ENCODE data around the gene C14orf132.

Gene C14orf132

DNA sequence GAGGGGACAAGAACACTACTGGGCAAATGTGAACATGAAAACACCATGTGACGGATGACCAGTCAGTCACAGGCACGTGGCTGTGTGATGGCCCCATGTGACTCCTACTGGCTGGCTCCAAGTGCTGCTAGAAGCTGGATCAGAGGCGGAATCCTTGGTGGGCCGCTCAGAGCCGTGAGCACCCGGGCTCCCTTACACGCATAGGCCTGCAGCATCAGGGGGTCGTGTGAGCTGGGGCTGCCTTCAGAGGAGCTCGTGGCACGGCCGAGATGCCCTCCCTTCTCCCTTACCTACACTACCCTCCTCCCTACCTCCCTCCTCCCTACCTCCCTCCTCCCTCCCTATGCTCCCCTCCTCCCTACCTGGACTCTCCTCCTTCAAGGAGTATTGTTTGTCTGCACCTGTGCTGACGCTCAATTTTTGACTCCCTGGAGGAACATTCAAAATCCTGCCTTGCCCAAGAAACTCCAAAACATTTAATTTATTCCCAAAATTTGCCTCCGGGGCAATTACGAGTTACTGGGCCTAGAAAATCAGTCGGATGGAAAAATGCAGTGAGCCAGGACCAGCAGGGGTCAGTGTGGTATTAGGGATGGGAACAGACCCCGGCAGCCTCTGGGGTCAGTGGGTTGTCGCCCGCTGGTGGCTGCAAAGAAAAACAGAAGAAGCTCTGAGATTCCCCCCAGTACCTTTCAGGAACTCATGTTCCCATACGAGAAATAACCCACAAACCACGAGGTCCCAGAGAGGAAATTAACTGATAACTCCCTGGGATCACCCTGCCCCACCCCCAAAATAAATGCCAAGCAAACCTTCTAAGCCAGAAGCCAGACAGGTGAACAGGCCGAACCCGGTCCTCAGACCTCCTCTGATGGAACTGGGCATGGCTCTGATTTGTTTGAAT, 61.3 kb downstream of the C14orf132 start:
- DNase-seq = peak in 4 of 5 experiments; percentile 20 to 56 (median 36)

DNA sequence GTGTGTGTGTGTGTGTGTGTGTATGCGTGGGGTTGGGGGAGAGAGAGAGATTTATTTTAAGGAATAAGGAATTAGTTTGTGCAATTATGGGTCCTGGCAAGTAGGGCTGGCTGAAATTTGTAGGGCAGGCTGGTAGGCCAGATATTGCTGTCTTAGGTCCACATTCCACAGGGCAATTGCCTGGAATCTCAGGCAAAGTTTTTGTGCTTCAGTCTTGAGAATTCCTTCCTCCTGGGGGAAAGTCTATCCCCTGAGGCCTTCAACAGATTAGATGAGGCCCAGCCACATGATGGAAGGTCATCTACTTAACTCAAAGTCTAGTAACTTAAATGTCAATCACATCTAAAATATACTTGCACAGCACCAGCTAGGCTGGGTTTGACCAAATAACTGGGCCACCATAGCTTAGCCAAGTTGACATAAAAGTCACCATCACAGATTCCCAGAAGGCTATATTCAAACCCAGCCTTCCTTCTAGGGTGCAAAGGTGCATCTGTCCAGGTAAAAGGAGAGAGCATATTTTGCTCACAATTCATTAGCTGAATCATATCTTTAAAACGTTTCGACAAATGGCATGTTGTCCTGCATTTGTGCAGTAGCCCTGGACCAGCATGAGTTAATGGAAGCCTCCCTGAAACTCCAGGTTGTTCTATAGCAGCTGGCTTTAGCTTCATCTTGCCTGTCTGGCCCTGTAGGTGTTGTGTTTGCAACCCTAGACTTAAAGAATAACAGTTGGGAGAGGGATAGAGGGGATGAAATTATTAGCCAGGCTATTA, 63.1 kb downstream of the C14orf132 start:
- no peak for DNase-seq

DNA sequence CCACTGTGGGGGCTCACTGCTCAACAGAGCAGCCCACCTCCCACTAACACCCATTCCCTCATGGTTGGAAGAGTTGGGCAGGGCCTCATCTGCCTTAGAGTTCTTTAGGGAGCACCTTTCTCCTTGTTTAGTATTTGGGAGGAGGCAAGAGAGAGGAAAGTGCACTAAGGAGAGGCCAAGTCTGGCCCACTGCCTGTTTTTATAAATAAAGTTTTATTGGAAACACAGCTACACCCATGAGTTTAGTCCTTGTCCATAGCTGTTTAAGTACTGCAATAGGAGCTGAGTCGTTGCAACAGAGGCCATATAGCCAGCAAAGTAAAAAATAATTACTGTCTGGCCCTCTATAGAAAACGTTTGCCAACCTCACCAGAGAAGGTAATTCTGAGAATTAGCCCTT, 63.9 kb downstream of the C14orf132 start:
- DNase-seq = no peak

DNA sequence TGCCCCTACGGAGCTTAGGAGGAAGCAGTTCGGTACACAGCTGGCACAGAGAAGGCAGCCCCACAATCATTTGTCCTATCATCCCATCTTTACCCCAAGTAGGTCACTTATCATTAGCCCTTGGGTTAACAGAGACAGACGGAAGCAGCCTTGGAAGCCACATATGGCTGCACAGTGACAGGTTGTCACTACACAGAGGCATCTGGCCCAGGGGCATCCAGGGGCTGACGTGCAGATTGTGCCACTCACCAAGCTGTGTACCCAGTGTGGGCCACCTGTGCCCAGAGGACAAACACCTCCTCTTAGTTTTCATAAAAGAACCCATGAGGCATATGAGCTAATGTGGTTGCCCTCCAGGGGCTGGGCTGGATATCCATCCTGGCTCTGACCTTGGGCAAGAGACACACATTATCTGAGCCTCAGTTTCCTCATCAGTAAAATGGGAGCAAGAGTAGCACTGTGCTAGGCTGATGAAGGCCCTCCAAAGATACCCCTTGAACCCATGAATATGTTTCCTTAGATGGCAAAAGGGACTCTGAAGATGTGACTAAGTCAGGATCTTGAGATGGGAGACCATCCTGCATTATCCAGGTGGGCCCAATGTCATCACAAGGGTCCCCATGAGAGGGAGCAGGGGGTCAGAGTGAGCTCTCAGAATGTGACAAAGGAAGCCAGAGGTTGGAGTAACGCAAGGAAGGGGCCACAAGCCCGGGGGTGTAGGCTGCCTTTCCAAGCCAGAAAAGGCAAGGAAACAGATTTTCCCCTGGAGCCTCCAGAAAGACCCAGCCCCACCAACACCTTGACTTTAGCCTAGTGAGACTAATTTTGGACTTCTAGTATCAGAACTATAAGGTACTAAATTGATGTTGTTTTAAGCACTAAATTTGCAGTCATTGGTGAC, 64.6 kb downstream of the C14orf132 start:
- DNase-seq = no peak

DNA sequence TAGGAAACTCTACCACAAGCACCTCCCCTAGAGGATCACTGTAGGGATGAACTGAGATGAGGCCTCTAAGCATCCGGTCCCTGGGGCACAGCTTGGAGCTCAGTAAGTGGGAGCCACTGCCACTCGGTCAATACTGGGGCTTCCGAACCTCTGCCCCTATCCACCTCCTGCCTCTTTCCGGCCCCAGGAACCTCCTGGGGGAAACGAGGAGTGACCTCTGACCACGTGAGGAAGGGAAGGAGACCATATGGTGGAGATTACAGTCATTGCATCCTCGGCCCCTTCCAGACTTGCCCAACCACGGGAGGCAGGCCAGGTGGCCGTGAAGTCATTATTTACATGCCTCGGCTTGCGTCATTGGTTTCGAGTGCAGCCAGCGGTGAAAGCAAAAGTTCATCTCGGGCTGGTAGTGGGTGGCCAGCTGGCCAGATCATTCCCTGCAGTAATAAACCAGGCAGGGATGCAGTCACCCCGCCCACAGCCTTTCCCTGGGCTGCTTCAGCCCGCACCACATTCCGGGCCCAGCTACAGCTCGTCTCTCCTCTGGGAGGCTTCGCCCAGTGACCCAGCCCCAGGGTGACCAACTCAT, 65.4 kb downstream of the C14orf132 start:
- no peak for DNase-seq

DNA sequence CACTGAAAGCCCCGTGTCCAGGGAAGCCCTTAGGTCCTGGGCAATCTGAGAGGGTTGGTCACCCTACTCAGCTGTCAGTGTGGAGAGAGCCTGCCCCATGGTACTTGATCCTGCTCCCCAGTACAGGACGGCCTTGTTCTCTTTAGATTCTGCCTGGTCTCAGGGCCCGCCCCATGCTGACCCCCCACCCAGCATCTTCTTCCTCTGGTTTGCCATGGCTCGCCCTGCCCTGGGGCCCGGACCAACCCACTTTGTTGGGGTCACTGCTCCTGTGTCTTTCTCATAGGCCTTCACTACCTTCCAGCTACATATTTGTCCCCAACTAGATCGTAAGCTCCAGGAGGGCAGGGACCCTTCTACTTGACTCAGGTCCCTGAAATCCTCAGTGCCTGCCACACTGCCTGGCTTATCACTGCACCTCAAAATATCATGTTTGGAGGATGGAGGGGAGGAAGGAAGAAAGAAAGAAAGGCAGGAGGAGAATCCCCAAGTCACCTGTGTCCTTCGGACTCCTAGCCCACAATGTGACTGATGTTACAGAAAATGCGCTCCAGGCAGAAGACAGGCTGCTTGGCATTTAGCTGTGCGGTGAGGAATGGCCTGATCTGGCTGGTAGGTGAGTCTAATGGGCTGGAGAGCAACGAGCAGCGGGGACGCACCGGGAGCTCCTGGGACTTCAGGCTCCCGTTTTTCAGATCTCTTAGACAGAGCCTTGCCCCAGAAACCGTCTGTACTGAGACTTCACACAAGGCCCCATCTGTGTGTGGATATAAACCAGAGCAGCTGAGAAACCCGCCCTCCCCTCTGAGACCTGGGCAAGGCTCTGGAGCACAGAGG, 66.1 kb downstream of the C14orf132 start:
- no peak for DNase-seq

DNA sequence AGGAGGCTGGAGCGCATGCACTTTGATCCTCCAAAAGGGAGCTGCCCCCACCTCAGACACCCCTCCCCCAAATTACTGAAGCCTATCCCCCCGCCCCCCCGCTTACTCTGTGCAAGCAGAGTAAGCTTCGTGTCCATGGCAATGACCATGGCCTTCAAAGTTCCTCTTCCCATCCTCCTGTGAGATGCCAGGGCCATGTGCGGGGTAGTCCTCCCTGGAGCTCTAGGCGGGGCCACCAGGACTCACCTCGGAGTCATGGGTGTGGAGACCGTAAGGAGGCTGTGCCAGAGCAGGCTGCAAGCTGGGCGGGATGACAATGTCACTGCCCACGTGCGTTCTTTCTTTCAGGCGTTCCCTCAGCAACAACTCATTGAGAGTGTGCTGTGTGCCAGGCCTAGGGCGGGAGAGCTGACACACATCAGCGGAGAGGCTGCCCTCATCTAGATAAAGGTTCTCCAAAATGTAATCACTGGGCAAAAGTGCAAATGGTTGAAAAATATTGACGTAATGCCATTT, 66.8 kb downstream of the C14orf132 start:
- DNase-seq = no peak

DNA sequence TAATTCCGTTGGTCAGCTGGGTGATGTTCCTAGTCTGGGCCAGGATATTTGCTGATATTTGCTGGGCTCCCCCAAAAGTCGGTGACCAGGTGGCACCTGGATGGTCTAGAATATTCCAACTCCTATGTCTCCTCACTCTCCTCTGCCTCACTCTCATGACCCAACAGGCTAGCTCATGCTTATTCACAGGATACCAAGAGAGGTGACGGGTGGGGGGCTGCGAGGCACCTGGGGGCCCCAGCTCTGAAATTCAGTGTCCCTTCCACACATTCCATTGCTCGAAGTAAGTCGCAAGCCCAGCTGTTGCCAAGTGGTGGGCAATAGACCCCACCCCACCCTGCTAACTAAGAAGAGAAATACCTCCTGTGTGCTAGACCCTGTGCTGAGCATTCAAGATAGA, 67.7 kb downstream of the C14orf132 start:
- no peak for DNase-seq

DNA sequence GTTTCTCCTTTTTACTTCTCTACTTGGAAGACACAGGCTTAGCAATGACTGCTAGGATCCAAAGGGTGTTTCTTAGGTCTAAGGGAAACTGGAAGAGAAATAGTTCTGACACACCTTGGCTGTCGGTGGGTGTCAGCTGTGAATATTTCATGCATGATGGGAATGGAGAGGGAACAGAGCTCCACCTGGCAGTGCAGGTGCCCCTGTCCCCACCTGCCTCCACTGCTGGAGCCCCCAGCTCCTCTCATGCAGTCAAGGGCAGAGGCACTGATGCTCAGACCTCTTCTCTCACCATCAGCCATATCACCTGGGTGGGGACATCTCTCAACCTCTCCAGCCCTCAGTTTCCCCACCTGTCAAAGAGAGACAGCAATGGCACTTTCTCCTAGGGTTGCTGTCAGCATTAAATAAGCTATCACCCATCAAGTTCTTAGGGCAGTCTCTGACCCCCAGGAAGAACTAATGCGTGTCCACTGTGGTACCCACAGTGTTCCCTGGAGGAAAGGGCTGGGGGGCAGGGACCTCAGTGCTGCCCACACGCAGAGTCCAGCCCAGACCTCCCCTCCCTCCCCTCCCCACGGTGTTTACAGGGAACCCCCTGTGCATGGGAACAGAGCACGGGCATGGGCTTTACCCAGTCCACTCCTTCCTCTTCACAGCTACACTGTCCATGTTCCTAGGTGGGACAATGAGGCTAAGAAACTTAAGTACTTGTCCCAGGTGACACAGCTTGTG, 69.1 kb downstream of the C14orf132 start:
- DNase-seq = no peak

DNA sequence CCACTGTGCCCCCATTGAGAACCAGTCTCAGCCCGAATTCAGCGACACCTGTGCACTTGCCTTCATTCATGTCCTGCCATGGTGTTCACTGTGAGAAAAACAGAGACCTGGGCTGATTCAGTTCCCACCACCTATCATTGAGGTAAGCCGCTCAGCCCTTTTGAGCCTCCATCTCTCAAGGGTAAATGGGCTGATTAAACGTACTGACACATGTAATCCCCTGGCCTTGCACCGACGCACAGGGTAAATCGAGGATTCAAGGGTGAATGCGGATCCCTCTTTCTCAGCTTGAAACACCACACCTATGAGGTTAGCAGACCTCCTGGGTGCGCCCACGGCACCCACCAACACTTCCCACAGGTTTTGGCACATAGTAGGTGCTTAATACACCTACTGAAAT, 69.7 kb downstream of the C14orf132 start:
- no peak for DNase-seq

DNA sequence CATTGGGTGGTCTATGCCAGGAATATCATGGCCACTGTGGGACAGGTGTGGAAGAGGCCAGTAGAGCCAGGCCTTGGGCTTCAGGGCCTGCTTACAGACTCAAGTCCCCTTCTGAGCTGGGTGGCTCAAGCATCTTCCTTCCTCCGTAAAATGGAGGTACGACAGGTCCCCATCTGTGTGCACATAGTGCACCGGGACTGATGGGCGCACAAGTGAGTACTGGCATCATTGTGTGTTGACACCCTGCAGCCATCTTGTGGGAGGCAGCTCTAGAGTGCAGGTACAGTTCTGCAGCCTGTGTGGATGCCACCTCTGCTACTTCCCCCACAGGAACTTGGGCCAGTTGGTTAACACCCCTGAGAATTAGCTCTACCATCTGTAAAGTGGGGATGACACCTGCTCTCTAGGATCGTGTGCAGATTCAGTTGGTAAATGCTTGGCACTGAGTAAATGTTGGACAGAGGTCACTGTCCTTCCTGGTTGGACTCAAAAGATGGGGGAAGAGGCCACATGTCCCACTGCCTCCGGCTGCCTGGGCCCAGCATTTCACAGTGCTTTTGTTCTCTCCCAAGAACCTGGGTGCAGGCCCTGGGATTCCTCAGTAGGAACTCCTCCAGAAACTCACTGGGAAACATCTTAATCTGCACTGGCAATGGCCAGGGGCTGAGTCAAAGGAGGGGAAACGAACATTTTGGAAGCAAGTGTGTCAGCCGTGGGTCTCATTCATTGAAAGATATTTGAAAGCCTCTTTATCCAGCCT, 70.6 kb downstream of the C14orf132 start:
- DNase-seq = no peak

DNA sequence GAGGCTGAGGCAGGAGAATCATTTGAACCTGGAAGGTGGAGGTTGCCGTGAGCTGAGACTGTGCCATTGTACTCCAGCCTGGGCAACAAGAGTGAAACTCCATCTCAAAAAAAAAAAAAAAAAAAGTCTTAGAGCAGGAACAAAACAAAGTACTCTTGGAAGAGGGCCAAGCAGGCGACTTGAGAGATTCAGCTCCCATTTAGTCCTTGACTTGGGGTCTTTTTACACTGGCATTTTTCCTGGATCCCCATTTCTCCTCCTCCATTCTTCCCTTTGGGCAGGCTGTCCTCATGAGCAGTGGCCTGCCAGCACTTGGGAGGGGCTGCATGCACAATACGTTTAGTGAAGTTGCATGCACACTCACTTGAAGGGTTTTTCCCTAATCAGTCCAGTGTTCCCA, 72.9 kb downstream of the C14orf132 start:
- no peak for DNase-seq

DNA sequence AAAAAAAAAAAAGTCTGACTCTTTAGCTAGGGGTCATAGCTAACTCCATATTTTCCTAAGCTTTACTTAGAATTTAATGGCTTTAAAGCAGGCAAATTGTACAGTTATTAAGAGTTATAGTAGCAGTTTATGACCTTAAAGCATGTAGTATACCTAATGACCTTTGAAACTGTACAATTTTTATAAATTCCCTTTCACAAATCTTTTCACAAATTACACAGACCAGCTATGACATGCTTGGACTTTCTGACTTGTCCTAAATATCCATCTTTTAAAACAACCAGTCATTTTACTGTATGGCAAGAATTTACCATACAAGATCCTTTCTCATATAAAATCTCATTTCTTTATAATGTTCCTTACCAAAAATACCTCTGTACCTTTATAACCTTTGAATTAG, 74.8 kb downstream of the C14orf132 start:
- DNase-seq = no peak

DNA sequence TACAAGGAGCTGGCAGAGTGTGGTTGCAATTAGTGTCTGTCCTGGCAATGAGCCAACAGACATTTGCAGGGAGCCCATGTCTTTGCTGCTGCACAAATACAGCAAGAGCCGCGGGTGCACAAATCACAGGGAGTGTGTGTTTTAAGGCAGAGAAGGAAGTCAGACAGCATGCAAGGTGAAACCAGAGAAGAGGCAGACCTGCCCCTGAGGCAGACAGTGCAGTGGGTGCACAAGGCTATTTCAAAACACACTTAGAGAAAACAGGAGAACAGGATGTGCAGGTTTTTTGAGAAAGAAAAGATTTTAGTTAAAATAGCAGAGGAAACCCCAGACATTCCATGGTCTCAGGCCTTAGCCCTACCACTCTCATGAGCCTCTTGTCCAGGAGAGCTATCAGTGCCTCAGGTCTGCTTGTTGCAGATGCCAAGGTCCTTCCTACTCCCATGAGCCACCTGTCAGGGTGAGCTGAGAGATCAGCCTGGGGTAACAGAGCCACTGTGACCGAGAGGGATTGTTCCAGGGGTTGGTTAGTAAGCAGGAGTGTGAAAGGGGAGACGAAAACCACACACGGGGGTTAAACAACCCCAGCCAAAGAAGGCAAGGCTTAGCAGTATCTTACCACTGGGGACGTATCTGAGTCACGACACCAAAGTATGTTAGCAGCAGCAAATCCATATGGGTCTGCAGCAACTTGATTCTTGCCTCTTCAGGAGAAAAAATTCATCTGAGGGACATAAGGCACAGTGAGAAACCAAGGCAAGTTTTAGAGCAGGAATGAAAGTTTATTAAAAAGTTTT, 78.1 kb downstream of the C14orf132 start:
- DNase-seq = peak in 1 of 5 experiments; percentile 18

DNA sequence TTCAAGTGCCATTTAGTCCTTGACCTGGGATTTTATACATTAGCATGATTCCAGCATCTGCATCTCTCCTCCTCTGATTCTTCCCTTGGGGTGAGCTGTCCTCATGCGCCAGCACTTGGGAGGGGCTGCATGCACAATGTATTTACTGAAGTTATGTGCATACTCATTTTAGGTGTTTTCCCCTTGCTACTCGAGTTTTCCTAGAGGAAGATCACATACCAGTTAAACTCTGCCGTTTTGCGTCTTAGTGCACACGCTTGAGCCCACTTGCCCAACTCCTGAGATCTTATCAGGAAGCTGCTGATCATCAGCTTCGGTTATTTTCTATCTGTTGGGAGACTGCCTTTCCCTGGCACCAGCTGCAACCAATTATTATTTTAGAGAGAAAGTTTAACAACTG, 78.8 kb downstream of the C14orf132 start:
- no peak for DNase-seq

DNA sequence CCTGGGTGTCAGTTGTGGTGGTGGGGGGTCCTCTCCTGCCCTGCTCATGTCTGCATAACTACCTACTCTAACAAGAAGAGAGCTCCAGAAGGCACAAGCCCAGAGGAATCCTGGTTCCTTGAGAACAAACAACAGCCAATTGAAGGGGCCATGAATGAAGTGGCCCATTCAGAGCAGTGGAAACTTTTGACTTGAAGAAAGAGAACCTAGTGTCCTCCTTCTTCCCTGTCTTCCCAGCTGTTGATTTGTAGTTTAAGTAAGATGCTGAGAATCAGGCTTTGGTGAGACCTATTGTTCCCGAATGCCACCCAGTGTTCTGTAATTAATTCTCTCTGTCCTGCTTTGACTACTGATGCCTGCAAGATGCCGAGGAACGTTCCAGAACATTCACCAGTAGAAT, 79.2 kb downstream of the C14orf132 start:
- DNase-seq = no peak

DNA sequence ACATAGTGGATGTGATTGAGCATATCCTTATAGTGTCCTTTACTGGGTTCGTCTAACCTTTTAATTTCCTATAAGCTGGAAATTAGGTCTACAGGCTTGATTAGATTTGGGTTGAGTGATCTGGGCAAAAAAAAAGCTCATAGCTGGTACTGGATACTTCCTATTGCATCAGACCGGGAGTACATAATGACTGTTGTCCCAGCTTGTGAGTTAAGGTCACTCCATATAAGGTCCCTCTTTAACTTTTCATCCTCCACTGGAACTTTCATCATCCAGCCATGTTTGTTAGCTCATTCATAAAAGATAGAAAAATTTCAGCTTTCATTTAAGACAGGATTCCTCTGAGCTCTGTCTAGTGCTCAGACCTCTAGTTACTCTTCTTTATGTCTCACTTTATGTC, 80.8 kb downstream of the C14orf132 start:
- no peak for DNase-seq

DNA sequence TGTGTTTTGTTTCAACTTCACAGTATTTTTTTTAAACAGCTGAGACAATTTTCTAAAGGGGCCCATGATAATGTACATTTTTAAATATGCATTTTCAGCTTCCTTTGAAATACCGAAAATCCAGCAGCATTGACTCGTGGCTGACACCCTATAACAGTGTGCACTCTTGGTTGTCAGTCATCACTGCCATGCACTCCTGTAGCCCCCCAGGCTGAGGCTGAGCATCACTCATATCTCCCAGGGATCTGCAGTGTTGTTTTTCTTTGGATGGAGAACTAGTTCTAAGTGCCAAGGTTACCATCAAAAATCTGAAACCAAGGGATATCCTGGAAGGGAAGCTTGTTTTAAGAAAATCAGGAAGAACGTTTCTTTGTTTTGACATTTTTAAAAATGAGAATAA, 81.2 kb downstream of the C14orf132 start:
- DNase-seq = no peak

DNA sequence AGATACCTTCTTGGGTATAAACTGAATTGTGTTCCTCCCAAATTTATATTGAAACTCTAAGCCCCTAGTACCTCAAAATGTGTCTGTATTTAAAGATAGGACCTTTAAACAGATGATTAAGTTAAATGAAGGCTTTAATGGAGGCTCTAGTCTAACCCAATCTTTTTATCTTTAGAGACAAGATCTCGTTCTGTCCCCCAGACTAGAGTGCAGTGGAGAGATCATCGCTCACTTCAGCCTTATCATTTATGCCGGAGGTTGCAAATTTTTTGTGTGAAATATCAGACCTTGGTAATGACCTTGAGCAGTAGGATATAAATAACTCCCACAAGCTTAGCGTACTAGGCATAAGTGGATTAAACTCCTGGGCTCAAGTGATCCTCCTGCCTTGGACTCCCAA, 81.8 kb downstream of the C14orf132 start:
- DNase-seq = no peak

Data from T-helper 2 cell (primary cell).